Uterus (tissue), 2 donors: Measurements from ENCODE around the gene MMAB.

Source experiments
- CTCF ChIP-seq, 4 experiments: fragments of 200-600 bp in 2 of 4; fragments of 450-650 bp in 2 of 4; sonication (generic) in 2 of 4; IDR thresholded peaks; one replicate each; pipeline ENCODE4 v1.5.1; 2016 to 2019; ENCODE audit warnings: antibody characterized with exemption in 4 of 4, mild to moderate bottlenecking in 2 of 4, moderate library complexity in 1 of 4
- POLR2A ChIP-seq, 2 donors: fragments of 450-650 bp; IDR thresholded peaks; one replicate each; pipeline ENCODE4 v1.6.1; 2016; ENCODE audit warnings: antibody characterized with exemption in 2 of 2, mild to moderate bottlenecking in 1 of 2, moderate library complexity in 1 of 2

- no peak for TF ChIP-seq CTCF (IDR thresholded peaks at IDR 0.05)
- no peak for TF ChIP-seq POLR2A (IDR thresholded peaks at IDR 0.05)
Observed at GRCh38 chr12:109592905-109593272, 19.6 kb upstream of the MMAB start.
